ENCODE measurements around the gene TYRO3.
"Not testable (repeated sequence)": the region's sequence is repeated elsewhere in the genome, so short reads cannot be mapped to it uniquely, and the experiment has no call there.

TYRO3 gene

GRCh38 chr15:41577863-41578735, 19.1 kb downstream of the TYRO3 start:
- DNase-seq: no peak

GRCh38 chr15:41578736-41579383, 19.8 kb downstream of the TYRO3 start:
- DNase-seq: no peak

- no peak for DNase-seq
These were observed 22.1 kb downstream of the TYRO3 start for GRCh38 chr15:41581110-41581509.

- DNase-seq: no peak
These were observed 24.8 kb downstream of the TYRO3 start for GRCh38 chr15:41583795-41584194.

- DNase-seq: no peak
These were observed 25.7 kb downstream of the TYRO3 start for GRCh38 chr15:41584636-41585126.

- peak; percentile 36 for DNase-seq
These were observed 26.4 kb downstream of the TYRO3 start for GRCh38 chr15:41585127-41586047.

- DNase-seq: not testable (repeated sequence)
These were observed 27.7 kb downstream of the TYRO3 start for GRCh38 chr15:41586531-41587282.

- DNase-seq: not testable (repeated sequence)
These were observed 30.0 kb downstream of the TYRO3 start for GRCh38 chr15:41589018-41589417.

GRCh38 chr15:41589571-41589970, 30.6 kb downstream of the TYRO3 start:
- not testable (repeated sequence) for DNase-seq

GRCh38 chr15:41591217-41591616, 32.2 kb downstream of the TYRO3 start:
- not testable (repeated sequence) for DNase-seq

GRCh38 chr15:41592718-41593117, 33.7 kb downstream of the TYRO3 start:
- DNase-seq: not testable (repeated sequence)

- DNase-seq: no peak
These were observed 36.1 kb downstream of the TYRO3 start for GRCh38 chr15:41594801-41595746.

GRCh38 chr15:41596972-41597371, 38.0 kb downstream of the TYRO3 start:
- DNase-seq: no peak

- DNase-seq: no peak
These were observed 38.8 kb downstream of the TYRO3 start for GRCh38 chr15:41597787-41598186.

- DNase-seq: no peak
These were observed 40.0 kb downstream of the TYRO3 start for GRCh38 chr15:41599061-41599460.

GRCh38 chr15:41603411-41603935, 44.5 kb downstream of the TYRO3 start:
- DNase-seq: no peak

- DNase-seq: peak; percentile 73
These were observed 45.2 kb downstream of the TYRO3 start for GRCh38 chr15:41603941-41604911.

- no peak for DNase-seq
These were observed 46.6 kb downstream of the TYRO3 start for GRCh38 chr15:41605566-41605965.

GRCh38 chr15:41606997-41607396, 48.0 kb downstream of the TYRO3 start:
- no peak for DNase-seq

Data from CD4-positive, alpha-beta T cell treated with Interleukin-17A for 4 hours (primary cell).